OCI-LY1 (cell line): ENCODE measurements around the gene VPS45.
A peak's percentile ranks its signal among the peaks of the same experiment; 100 is the strongest.

Experiments
- H2AFZ ChIP-seq: fragments of 200-600 bp; sonication (generic), shearing (Covaris generic); 2 replicates; pipeline ENCODE4 v1.6.0; 2014; ENCODE audit warnings: antibody characterized with exemption, mild to moderate bottlenecking, low read length
- H3F3A ChIP-seq: fragments of 200-600 bp; sonication (generic), shearing (Covaris generic); 2 replicates; pipeline ENCODE4 v1.6.0; 2014; ENCODE audit warnings: mild to moderate bottlenecking, antibody characterized with exemption, low read length, moderate library complexity; ENCODE audit not compliant: insufficient read depth
- H3K27ac ChIP-seq: fragments of 200-600 bp; sonication (generic); 2 replicates; pipeline ENCODE4 v1.5.1; 2014; ENCODE audit warnings: low read length, mixed run types, mild to moderate bottlenecking, low read depth; ENCODE audit not compliant: poor library complexity, severe bottlenecking
- H3K27me3 ChIP-seq: fragments of 200-600 bp; sonication (generic); 2 replicates; pipeline ENCODE4 v1.6.0; 2014; ENCODE audit warnings: antibody characterized with exemption, mild to moderate bottlenecking, low read length, moderate library complexity; ENCODE audit not compliant: insufficient read depth
- H3K36me3 ChIP-seq: fragments of 200-600 bp; sonication (generic); 2 replicates; pipeline ENCODE4 v1.6.1; 2014; ENCODE audit warnings: mild to moderate bottlenecking, antibody characterized with exemption, low read length, moderate library complexity, mixed read lengths; ENCODE audit not compliant: insufficient read depth
- H3K4me1 ChIP-seq: fragments of 200-600 bp; sonication (generic); 2 replicates; pipeline ENCODE4 v1.5.1; 2014; ENCODE audit warnings: mild to moderate bottlenecking, low read length, moderate library complexity; ENCODE audit not compliant: insufficient read depth, severe bottlenecking
- H3K4me2 ChIP-seq: fragments of 200-600 bp; sonication (generic), shearing (Covaris generic); 2 replicates; pipeline ENCODE4 v1.6.1; 2014; ENCODE audit warnings: low read length
- H3K4me3 ChIP-seq: fragments of 200-600 bp; sonication (generic); 2 replicates; pipeline ENCODE4 v1.5.1; 2014; ENCODE audit warnings: low read length, low read depth, mild to moderate bottlenecking, mixed read lengths; ENCODE audit not compliant: poor library complexity, severe bottlenecking
- H3K79me2 ChIP-seq: fragments of 200-600 bp; shearing (Covaris generic); 2 replicates; pipeline ENCODE4 v1.6.1; 2016; ENCODE audit warnings: mixed run types, low read length, mixed read lengths; ENCODE audit not compliant: insufficient read depth
- H3K9ac ChIP-seq: fragments of 200-600 bp; sonication (generic), shearing (Covaris generic); 2 replicates; pipeline ENCODE4 v1.6.1; 2014; ENCODE audit warnings: mild to moderate bottlenecking, low read length, mixed read lengths
- H3K9me2 ChIP-seq: fragments of 200-600 bp; sonication (generic), shearing (Covaris generic); 2 replicates; pipeline ENCODE4 v1.6.1; 2014; ENCODE audit warnings: low read depth, mild to moderate bottlenecking, low read length, mixed read lengths
- H3K9me3 ChIP-seq: fragments of 200-600 bp; shearing (Covaris generic); 2 replicates; pipeline ENCODE4 v1.6.1; 2014; ENCODE audit warnings: low read length, mixed read lengths
- H4K20me1 ChIP-seq: fragments of 200-600 bp; sonication (generic), shearing (Covaris generic); 2 replicates; pipeline ENCODE4 v1.6.0; 2016; ENCODE audit warnings: mild to moderate bottlenecking, low read length; ENCODE audit not compliant: insufficient read depth
- EZH2 ChIP-seq: fragments of 200-600 bp; sonication (generic), shearing (Covaris generic); IDR thresholded peaks from 2 replicates; pipeline ENCODE4 v1.8.0; 2017; ENCODE audit warnings: borderline replicate concordance, mixed run types, mild to moderate bottlenecking, antibody characterized with exemption, low read length, moderate library complexity, mixed read lengths
- TF ChIP-seq, protein P1 (sequence below): fragments of 200-600 bp; sonication (generic), shearing (Covaris generic); IDR thresholded peaks from 2 replicates; pipeline ENCODE4 v1.5.1; 2017; ENCODE audit warnings: mild to moderate bottlenecking, antibody characterized with exemption, low read length, moderate library complexity, mixed read lengths

The VPS45 gene

DNA sequence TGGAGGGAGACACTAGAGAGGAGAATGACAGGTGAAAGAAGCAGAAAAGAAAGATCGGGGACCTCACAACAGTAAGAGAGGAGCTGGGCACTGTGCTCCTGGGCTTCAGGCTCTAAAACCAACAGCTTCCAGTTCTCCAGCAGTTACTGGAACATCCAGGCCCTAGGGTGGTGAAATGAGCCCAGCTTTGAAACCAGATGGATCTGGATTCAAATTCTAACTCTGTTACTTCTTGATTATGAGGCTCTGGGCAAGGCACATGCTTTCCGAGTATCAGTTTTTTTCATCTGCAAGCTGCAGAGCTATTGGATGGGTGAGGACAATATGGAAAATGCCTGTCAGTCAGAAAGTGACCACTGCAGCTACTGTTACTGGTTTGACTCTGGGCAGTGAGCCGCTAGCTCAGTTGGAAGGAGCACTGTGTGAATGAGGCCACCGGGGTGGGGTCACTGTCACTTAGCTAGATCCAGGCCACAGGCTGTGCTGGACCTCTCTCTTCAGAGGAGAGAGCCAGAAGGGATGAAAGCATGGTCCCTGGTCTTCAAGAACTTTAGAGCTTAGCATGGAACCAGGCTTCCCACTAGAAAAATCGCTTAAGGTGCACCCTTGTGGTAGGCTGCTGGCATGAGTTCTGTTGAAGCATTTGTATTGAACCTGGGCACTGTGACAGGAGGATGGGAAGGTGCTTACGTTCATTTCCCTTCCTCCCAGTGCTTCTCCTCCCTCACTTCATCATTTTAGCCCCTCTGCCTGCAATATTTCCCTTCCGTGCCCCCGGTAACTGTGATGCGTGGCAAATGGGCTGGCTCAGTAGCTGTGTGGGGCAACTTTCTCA lies 94.4 kb downstream of the VPS45 start:
- no peaks in the 10 kb centered on the region for H3K9me2 ChIP-seq
- peak overlapping the region; percentile 86 for H3K27ac ChIP-seq
- peaks cover 56% of the 10 kb centered on the region for H3K4me1 ChIP-seq
- H3K9me3 ChIP-seq = no peaks in the 10 kb centered on the region
- no peaks in the 10 kb centered on the region for H3K27me3 ChIP-seq
- H3K79me2 ChIP-seq = no peaks in the 10 kb centered on the region
- no peaks in the 10 kb centered on the region for H3F3A ChIP-seq
- H3K4me2 ChIP-seq = peak overlapping the region; percentile 4; the same call in 1 of the 2 replicates
- no peak overlapping the region for H3K4me3 ChIP-seq
- H2AFZ ChIP-seq = no peak overlapping the region
- H3K36me3 ChIP-seq = peaks cover 7% of the 10 kb centered on the region; the same call in 1 of the 2 replicates
- TF ChIP-seq, protein P1, sequence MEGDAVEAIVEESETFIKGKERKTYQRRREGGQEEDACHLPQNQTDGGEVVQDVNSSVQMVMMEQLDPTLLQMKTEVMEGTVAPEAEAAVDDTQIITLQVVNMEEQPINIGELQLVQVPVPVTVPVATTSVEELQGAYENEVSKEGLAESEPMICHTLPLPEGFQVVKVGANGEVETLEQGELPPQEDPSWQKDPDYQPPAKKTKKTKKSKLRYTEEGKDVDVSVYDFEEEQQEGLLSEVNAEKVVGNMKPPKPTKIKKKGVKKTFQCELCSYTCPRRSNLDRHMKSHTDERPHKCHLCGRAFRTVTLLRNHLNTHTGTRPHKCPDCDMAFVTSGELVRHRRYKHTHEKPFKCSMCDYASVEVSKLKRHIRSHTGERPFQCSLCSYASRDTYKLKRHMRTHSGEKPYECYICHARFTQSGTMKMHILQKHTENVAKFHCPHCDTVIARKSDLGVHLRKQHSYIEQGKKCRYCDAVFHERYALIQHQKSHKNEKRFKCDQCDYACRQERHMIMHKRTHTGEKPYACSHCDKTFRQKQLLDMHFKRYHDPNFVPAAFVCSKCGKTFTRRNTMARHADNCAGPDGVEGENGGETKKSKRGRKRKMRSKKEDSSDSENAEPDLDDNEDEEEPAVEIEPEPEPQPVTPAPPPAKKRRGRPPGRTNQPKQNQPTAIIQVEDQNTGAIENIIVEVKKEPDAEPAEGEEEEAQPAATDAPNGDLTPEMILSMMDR = peak; percentile 51
- no peak for TF ChIP-seq EZH2
- H3K9ac ChIP-seq = peak overlapping the region; percentile 18; the same call in 1 of the 2 replicates
- no peaks in the 10 kb centered on the region for H4K20me1 ChIP-seq

DNA sequence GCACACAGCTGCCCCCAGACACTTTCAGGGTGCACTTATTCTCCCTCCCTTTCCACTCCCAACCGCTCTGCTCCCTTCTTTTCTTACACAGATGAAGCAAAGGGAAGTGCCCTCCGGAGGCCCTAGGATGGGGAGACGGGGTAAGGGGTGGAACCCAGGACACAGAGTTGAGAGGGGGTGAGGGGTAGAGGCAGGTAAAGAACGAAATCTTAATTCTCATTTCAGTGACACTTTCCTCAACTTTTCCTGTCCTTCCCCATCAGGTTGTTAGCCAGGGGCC lies 94.9 kb downstream of the VPS45 start:
- H4K20me1 ChIP-seq = no peaks in the 10 kb centered on the region
- H3K4me1 ChIP-seq = peaks cover 56% of the 10 kb centered on the region
- H3K36me3 ChIP-seq = peaks cover 4% of the 10 kb centered on the region; the same call in 1 of the 2 replicates
- H3K9me2 ChIP-seq = no peaks in the 10 kb centered on the region
- H2AFZ ChIP-seq = no peak overlapping the region
- no peaks in the 10 kb centered on the region for H3F3A ChIP-seq
- no peaks in the 10 kb centered on the region for H3K27me3 ChIP-seq
- H3K9me3 ChIP-seq = no peaks in the 10 kb centered on the region
- peak overlapping the region; percentile 4; the same call in 1 of the 2 replicates for H3K4me2 ChIP-seq
- H3K4me3 ChIP-seq = no peak overlapping the region
- H3K9ac ChIP-seq = peak overlapping the region; percentile 18; the same call in 1 of the 2 replicates
- TF ChIP-seq EZH2 = no peak
- TF ChIP-seq, protein P1 = no peak
- no peaks in the 10 kb centered on the region for H3K79me2 ChIP-seq
- peak overlapping the region; percentile 86 for H3K27ac ChIP-seq

DNA sequence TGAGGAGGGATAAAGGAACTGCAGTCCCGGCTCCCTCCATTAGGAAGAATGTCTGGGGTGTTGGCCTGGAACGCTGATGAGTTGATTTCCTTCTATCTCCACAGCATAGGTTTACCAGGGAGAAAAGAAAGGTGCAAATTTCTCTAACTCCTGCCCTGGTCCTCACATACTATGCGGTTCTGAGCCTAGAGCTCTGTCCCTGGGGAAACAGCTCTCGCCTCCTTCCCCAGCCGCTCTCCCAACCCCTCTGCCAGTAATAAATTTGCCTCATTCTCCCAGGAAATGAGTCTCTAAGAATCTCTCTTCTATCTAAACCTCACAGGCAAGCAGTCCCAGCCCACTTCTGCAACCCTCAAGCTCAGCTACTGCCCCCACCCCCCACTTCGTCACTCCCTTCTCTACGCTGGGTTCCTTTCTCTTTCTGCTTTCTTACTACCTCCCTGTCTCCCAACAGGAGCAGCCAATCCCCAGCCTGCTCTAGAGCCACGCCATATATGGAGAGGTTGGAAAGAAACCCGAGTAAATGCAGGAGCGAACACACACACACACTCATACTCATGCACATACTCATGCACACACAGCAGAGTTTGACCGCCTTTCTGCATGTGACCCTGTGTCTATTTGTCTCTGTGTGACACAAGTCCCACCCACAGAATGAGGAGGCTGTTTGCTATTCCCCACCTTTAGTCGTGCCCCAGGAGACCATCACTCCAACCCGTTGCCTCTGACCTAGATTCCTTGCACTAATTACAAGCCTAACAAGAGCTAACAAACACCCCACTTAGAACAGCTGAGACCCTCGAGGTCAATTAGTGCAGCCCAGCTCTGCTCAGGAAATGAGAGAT lies 95.5 kb downstream of the VPS45 start:
- Histone ChIP-seq H3K27ac (peak overlapping the region; percentile 86), H3K4me2 (peak overlapping the region; percentile 4; the same call in 1 of the 2 replicates), H3K4me1 (peaks cover 56% of the 10 kb centered on the region), H2AFZ (no peak overlapping the region), H4K20me1 (no peaks in the 10 kb centered on the region), H3K4me3 (no peak overlapping the region), H3F3A (no peaks in the 10 kb centered on the region), H3K9ac (peak overlapping the region; percentile 18; the same call in 1 of the 2 replicates), H3K36me3 (no peaks in the 10 kb centered on the region), H3K9me3 (no peaks in the 10 kb centered on the region), H3K27me3 (no peaks in the 10 kb centered on the region), H3K79me2 (no peaks in the 10 kb centered on the region), H3K9me2 (no peaks in the 10 kb centered on the region)
- TF ChIP-seq, protein P1 = no peak
- no peak for TF ChIP-seq EZH2
